Neural cell (in vitro differentiated cells): ENCODE data around the gene GAS7.

Source experiments
- CTCF ChIP-seq: fragments of 450-650 bp; IDR thresholded peaks from 2 replicates; pipeline ENCODE4 v1.5.1; 2014; ENCODE audit warnings: antibody characterized with exemption, mild to moderate bottlenecking, moderate library complexity; ENCODE audit not compliant: poor library complexity, severe bottlenecking
- EP300 ChIP-seq: fragments of 450-650 bp; conservative IDR thresholded peaks from 2 replicates; pipeline ENCODE4 v1.6.1; 2014; ENCODE audit warnings: antibody characterized with exemption, mild to moderate bottlenecking, moderate library complexity; ENCODE audit not compliant: poor library complexity, severe bottlenecking
- EZH2 ChIP-seq: fragments of 200-600, 300-800 bp; shearing (Covaris generic), sonication (generic); IDR thresholded peaks from 2 replicates; pipeline ENCODE4 v1.6.1; 2014; ENCODE audit warnings: antibody characterized with exemption, low read length, borderline replicate concordance, mild to moderate bottlenecking; ENCODE audit not compliant: insufficient read depth, poor library complexity, severe bottlenecking
- POLR2AphosphoS5 ChIP-seq: IDR thresholded peaks from 2 replicates; pipeline ENCODE4 v1.6.1; 2012
- TAF1 ChIP-seq: IDR thresholded peaks from 2 replicates; pipeline ENCODE4 v1.6.1; 2012; ENCODE audit warnings: low read depth

GRCh38 chr17:10018461-10018891 is 179.9 kb downstream of the GAS7 start:
- no peak for TF ChIP-seq EZH2
- TF ChIP-seq POLR2AphosphoS5 = no peak
- no peak for TF ChIP-seq TAF1
- TF ChIP-seq CTCF = no peak
- TF ChIP-seq EP300 = no peak
